Astrocyte of the hippocampus (primary cell): ENCODE results near the gene ZNF414.

ENCODE experiments used
- DNase-seq: peaks from one replicate; pipeline ENCODE4 v3.0.0; 2011; ENCODE audit warnings: low read depth, low spot score

The ZNF414 gene

DNA sequence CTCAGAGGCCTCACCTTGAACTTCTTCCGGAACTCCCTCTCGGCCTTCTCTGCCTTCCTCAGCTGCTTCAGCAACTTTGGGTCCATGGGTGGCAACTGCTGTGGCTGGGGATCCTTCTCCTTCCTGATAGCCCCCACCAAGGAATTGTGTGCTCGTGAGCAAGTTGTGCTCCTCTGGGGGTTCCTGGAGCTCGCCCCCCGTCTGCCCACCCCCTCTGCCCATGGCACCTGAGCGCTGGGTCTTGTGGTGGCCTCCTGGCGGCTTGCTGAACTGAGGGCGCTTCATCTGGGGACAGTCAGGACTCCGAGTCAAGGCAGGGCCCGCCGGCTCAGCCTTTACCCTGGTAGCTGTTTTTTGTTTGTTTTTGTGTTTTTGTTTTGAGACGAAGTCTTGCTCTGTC is 23.1 kb downstream of the ZNF414 start:
- DNase-seq: no peak

DNA sequence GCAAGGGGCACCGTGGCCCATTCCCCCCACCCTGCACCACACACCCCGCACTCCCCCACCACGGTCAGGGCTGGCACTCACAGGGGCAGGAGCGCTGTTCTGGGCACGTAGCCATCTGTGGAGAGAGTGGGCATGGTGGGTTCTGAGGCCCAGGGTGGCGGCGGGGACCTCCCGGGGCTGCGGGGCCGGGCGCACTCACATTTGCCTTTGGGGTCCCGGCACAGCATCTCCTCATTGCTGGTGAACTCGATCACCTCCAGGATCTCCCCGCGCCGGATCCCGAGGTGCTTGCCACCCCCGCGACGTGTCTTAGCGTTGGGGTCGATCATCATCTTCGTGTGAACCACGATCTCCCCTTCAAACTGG is 23.6 kb downstream of the ZNF414 start:
- no peak for DNase-seq

DNA sequence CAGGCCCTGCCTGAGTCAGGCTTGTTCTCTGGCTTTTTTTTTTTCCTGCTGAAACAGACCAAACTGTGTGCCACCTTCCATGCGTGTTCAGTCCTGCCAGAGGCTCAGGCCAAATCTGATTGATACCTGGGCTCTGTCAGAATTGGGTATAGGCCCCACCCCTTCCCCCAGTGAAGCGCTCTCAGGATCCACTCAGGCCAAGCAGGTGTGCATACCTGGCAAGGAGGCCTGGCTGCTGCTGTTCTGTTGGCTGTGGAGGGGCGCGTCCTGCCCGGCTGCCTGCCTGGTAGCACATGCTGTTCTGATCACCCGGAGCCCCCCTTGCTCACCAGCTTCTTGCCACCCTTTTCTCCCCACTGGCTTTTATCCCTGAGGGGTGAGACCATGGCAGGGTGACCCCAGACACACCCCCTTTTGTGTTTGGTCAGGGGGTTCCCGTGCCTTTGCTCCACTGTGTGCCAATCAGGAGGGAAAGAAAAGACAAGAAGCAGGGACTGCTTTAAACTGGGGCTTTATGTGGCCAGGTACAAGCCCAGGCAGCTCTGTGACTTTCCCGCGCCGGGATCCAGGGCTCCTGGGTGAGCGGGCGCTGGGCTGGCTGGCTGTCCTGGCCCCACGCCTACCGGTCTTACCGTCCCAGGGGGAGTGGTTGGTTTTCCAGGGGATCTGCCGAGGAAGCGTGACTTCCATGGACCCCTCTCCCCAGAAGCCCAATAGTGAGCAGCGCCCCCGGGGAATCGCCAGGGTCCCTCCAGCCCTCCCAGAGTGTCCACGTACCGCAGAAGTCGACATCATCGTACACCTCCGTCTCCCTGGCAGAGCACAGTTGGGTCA is 24.2 kb downstream of the ZNF414 start:
- no peak for DNase-seq

DNA sequence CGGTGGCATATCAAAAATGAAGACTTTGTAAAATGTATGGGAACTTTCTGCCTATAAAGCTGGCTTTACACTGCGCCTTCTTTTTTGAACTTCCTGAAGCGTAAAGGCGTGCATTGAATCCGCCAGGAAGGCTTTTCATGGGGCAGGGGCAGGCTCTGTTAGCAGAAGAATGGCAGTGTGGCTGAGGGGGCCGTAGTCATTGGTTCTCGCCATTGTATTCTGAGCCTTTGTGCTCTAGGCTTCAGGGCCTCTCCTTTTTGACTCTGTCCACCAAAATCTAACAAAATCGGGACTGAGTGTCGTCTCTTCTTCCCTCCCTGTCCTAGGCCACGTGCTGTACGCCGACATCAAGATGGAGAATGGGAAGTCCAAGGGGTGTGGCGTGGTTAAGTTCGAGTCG is 25.6 kb downstream of the ZNF414 start:
- DNase-seq: no peak

GRCh38 chr19:8487137-8487851 is 26.7 kb downstream of the ZNF414 start:
- no peak for DNase-seq

- no peak for DNase-seq
Measured at GRCh38 chr19:8486661-8487136, 27.3 kb downstream of the ZNF414 start.

DNA sequence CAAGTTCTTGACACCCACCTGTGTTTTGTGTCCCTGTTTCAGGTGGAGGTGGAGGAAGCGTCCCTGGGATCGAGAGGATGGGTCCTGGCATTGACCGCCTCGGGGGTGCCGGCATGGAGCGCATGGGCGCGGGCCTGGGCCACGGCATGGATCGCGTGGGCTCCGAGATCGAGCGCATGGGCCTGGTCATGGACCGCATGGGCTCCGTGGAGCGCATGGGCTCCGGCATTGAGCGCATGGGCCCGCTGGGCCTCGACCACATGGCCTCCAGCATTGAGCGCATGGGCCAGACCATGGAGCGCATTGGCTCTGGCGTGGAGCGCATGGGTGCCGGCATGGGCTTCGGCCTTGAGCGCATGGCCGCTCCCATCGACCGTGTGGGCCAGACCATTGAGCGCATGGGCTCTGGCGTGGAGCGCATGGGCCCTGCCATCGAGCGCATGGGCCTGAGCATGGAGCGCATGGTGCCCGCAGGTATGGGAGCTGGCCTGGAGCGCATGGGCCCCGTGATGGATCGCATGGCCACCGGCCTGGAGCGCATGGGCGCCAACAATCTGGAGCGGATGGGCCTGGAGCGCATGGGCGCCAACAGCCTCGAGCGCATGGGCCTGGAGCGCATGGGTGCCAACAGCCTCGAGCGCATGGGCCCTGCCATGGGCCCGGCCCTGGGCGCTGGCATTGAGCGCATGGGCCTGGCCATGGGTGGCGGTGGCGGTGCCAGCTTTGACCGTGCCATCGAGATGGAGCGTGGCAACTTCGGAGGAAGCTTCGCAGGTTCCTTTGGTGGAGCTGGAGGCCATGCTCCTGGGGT is 28.2 kb downstream of the ZNF414 start:
- no peak for DNase-seq

- no peak for DNase-seq
Measured at GRCh38 chr19:8484331-8484894, 29.6 kb downstream of the ZNF414 start.

GRCh38 chr19:8483165-8483564 is 30.8 kb downstream of the ZNF414 start:
- DNase-seq: no peak

DNA sequence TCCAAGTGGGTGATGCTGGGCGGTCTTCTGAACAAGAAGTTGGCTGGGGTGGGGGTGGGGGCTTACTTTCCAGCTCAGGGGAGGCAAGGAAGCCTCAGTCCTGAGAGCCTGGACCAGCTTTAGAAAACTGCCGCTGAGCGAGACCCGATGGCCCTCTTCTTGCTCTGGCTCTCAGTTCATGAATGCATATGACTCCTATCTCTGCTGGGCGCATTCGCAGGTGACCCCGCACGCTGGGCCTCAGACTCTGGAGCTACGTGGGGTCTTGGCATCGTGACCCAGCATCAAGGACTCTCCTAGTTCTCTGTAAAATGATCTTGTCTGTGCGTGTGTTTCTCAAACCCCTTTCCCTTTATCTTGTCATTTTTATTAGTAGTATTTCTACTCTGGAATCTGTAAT is 31.3 kb downstream of the ZNF414 start:
- DNase-seq: no peak

DNA sequence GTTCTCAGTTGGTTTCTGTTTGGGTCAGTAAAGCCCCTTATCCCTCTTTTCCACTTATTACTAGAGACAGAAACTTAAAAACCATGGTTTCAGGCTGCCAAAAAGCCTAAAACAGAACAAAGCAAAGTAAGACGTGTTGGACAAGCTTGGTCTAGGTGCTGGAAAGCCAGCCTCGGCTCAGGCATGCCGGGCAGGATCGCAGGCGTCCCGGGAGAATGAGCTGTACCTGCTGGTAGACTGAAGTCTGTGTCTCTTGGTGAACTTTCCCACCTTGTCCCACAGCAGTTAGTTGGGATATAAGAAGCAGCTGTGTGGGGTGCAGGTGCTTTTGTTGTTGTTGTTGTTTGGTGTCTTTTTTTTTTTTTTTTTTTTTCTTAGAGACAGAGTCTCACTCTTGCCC is 32.4 kb downstream of the ZNF414 start:
- DNase-seq: no peak

- no peak for DNase-seq
Measured at GRCh38 chr19:8481201-8481600, 32.8 kb downstream of the ZNF414 start.

- no peak for DNase-seq
Measured at GRCh38 chr19:8478598-8478997, 35.4 kb downstream of the ZNF414 start.

GRCh38 chr19:8477889-8478288 is 36.1 kb downstream of the ZNF414 start:
- DNase-seq: no peak

GRCh38 chr19:8476524-8476923 is 37.4 kb downstream of the ZNF414 start:
- no peak for DNase-seq

DNA sequence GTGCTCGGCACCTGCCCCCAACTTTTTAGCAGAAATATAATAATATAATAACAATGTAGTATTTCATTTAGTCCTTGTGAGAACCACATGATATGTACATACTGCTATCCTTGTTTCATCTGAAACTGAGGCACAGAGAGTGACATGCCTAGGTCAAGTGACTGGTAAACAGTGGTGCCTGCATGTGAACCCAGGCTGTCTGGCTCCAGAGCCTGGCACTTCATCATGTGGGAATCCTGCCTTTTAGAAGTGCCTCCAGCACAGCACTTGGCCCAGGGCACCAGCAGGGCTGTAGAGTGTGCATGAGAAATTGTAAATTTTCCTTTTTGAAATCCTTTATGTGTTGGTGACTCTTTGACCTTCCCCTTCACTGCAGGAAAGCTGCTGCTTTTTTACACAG is 39.0 kb downstream of the ZNF414 start:
- no peak for DNase-seq

DNA sequence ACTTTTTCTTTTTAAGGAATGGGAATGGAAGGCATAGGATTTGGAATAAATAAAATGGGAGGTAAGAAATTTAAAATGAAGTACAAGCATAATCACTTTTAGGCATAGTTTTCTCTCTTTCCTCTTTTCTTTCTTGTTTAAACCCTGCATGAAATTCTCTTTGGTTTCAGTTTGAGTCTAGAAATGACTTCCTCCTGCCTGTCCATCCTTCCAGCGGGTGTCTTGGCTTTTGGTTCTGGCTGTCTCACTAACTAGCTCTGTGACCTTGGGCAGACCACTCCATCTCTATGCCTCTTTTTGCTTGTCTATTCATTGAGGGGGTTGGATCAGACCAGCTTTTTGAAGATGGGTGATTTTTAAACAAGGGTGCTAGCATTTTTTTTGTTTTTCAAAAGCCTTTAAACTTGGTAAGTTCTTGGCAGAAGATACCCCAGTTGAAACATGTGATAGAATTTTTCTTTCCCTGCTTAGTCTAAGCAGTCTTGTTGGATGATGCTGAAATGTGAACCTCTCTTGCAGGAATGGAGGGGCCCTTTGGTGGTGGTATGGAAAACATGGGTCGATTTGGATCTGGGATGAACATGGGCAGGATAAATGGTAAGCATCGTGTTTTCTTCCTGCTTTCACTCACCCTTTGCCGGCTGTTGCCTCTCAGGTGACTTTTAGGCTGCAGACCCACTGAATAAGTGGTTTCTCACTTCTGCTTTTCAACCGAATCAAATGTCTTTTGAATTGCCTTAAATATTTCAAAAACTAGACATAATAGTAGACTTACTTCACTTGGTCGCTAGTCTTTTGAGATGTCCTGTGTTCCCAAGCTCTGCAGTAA is 40.1 kb downstream of the ZNF414 start:
- DNase-seq: no peak

GRCh38 chr19:8469613-8470368 is 44.2 kb downstream of the ZNF414 start:
- DNase-seq: no peak

- DNase-seq: no peak
Measured at GRCh38 chr19:8468761-8469373, 45.1 kb downstream of the ZNF414 start.

DNA sequence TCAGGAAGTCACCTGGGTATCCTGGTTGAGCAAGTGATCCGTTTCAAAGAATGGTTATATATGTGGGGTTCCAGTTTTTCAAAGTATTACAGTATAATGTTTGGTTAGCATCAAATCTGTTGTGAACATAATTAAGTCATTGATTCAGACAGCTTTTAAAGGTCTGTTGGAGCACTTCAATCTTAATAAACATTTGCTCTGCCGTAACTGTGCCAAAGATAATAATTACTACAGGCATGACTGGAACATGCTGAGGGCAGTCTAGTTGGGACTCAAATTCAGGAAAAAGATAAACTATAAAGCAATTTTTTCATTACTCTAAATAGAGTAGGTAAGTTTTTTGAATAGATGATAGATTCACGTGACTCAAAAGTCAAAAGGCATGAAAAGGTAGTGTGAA is 45.8 kb downstream of the ZNF414 start:
- no peak for DNase-seq
